ENCODE measurements around the gene MPP7.
"Not testable (repeated sequence)": the region's sequence is repeated elsewhere in the genome, so short reads cannot be mapped to it uniquely, and the experiment has no call there.

The MPP7 gene

DNA sequence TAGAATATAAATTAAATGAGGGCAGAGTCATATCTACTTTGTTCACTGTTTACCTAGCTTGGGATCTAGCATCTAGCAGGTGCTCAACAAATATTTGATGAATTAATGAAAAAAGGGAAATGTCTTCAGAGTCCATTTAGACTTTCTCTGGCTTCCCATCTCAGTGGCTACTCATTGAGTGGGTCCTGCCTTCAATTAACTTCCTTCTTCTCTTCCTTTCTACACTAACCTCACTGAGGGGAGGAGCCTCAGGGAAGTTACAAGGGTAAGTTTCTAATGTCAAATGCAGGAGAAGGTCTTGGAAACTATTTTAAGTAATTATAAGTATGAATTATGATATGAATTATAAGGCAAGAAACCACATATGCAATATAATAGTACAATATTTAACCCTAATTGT is 28.2 kb upstream of the MPP7 start:
- TF ChIP-seq, protein P1, sequence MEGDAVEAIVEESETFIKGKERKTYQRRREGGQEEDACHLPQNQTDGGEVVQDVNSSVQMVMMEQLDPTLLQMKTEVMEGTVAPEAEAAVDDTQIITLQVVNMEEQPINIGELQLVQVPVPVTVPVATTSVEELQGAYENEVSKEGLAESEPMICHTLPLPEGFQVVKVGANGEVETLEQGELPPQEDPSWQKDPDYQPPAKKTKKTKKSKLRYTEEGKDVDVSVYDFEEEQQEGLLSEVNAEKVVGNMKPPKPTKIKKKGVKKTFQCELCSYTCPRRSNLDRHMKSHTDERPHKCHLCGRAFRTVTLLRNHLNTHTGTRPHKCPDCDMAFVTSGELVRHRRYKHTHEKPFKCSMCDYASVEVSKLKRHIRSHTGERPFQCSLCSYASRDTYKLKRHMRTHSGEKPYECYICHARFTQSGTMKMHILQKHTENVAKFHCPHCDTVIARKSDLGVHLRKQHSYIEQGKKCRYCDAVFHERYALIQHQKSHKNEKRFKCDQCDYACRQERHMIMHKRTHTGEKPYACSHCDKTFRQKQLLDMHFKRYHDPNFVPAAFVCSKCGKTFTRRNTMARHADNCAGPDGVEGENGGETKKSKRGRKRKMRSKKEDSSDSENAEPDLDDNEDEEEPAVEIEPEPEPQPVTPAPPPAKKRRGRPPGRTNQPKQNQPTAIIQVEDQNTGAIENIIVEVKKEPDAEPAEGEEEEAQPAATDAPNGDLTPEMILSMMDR (IDR thresholded peaks at IDR 0.05; ENCODE audit: low read depth, low read length, missing control alignments), result no peak
- DNase-seq (ENCODE audit: low read depth), result no peak

DNA sequence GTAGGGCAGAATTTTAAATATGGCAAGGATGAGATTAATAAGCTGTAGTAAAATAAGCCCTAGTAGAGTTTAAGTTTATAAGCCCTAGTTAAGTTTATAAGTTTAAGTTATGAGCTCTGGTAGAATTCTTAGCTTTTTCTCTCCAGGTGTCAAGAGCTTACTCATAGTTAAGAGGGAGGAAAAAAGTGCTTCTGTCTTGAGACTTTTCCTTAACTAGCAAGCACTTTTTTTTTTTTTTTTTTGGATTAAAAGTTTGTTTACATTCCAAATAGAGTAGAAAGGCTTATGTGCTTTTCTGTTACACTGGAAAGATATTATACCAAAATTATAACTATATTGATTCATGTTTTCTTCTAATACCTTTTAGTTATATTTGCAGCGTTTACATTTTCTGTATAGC is 25.5 kb upstream of the MPP7 start:
- no peak for DNase-seq (ENCODE audit: low read depth)
- TF ChIP-seq, protein P1 (IDR thresholded peaks at IDR 0.05; ENCODE audit: low read depth, low read length, missing control alignments), result no peak
- H3K4me3 ChIP-seq (ENCODE audit: low read depth, low read length), result no peak overlapping the region

More for the DNA sequence above, 28.2 kb upstream of the MPP7 start:
- H3K4me3 ChIP-seq (ENCODE audit: low read depth, low read length), result no peak overlapping the region

DNA sequence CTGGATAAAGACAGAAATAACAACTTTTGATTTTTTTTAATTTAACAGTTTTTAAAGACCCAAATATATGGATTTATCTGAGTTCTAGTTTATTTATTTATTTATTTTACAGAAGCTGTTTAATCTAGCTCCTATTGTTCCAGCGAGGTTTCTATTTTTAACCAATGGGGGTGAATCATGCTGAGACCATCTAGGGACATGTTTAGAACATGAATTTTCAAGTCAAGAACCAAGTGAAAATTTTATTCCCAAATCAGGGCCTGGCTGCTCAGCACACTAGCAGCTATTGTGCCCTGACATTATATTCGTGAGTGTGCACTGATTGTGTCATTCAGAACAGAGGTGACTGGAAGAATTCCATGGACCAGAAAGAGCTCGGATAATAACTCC is 24.6 kb upstream of the MPP7 start:
- H3K4me3 ChIP-seq (ENCODE audit: low read depth, low read length), result no peak overlapping the region
- no peak for DNase-seq (ENCODE audit: low read depth)
- TF ChIP-seq, protein P1 (IDR thresholded peaks at IDR 0.05; ENCODE audit: low read depth, low read length, missing control alignments), result no peak

DNA sequence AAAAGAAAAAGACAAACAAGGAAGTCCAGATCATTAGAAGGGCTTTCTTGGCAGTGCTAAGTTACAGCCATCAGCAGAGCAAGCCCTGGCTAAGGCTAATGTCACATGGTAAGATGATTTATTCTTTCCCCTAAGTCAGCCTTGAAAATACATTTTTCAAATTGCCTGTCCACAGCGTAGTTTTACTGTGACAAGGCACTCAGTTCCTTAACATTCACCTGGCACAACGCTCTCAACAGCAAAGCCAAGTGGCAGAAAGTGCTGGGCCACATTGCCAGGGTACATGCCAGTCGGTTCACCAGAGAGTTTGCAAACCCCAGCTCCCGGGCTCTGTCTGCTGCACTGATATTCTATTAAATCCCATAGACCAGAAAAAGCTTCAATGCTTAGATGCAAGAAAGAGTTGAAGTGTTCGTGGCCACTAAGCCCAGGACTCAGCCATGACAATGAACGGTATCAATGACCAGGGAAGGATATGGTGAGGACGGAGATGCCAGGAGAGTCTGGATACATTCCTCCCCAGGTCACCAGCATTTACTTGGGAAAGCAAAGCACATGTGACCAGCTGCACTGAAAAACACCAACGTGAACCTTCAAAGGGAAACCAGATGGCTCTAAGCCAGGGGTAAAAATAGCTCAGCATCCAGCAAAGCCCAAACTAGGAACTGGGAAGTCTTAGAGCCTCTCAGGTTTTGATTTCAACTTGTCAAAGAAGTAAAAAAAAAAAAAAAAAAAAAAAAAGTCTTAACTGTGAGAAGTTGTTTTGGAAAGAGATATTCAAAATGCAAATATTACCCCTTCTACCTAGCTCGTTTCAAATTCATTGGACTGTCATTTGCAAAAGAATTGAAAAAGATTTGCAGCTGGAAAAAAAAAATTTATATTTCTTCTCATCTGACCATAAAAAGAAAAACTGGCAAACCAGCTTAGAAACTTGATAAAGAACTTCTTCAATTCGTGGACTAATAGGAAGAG is 23.9 kb upstream of the MPP7 start:
- TF ChIP-seq, protein P1 (IDR thresholded peaks at IDR 0.05; ENCODE audit: low read depth, low read length, missing control alignments), result no peak
- no peak overlapping the region for H3K4me3 ChIP-seq (ENCODE audit: low read depth, low read length)
- DNase-seq (ENCODE audit: low read depth), result no peak

DNA sequence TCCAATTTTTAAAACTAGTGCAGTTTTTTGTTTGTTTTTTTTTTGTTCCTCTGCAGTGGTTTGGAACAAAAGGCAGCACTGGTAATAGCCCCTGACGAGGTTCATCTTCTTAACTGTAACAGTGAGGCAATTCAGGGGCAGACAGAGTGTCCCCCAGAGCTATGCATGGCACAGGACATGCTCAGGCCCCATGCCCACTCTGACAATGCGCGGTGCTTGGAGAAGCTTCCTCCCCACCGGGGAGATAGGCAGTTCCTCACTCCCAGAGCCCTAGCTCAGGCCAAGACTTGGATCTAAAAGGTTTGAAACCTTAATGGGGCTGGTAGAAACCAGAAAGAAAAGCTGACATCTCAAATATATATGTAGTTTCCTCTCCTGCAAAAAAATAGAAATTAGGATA is 17.9 kb upstream of the MPP7 start:
- no peak overlapping the region for H3K4me3 ChIP-seq (ENCODE audit: low read depth, low read length)
- DNase-seq (ENCODE audit: low read depth), result no peak
- TF ChIP-seq, protein P1 (IDR thresholded peaks at IDR 0.05; ENCODE audit: low read depth, low read length, missing control alignments), result no peak

DNA sequence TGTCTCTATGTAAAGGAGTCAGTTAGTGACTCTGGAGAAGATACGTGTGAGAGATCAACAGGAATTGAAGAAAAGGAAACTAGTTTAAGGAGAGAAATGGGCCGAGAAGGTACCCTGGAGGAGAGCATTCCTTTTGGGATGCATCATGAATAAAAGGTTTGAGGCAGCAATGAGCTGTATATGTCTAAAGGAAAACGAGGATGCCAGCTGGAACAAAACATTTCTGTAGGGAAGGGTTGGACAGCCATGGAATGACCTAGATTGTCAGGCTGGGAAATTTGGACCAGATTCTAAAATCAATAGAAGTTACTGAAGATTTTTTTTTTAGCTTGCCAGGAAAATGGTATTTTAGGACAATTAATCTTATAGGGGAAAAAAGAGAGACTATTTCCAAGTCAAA is 17.2 kb upstream of the MPP7 start:
- no peak for DNase-seq (ENCODE audit: low read depth)
- TF ChIP-seq, protein P1 (IDR thresholded peaks at IDR 0.05; ENCODE audit: low read depth, low read length, missing control alignments), result no peak
- no peak overlapping the region for H3K4me3 ChIP-seq (ENCODE audit: low read depth, low read length)

DNA sequence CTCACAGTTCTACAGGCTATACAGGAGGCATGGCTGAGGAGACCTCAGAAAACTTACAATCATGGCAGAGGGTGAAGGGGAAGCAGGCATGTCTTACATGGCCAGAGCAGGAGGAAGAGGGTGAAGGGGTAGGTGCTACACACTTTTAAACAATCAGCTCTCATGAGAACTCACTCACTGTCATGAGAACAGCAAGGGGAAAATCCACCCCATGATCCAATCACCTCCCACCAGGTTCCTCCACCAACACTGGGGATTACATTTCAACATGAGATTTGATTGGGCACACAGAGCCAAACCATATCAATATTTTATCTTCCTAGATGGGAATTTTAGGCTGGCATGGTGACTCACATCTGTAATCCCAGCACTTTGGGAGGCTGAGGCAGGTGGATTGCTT is 16.2 kb upstream of the MPP7 start:
- H3K4me3 ChIP-seq (ENCODE audit: low read depth, low read length); DNase-seq (ENCODE audit: low read depth): not testable (repeated sequence)

All from GM12864 (cell line).